T1000 (cell line): ENCODE data around the gene PTPRN2.

ENCODE experiments used
- DNase-seq: peaks from one replicate; lab custom pipeline; 2025; ENCODE audit warnings: mixed read lengths; lab: John Stamatoyannopoulos, UW

The PTPRN2 gene

GRCh38 chr7:158576050-158576762 is 11.4 kb downstream of the PTPRN2 start:
- DNase-seq: no peak

GRCh38 chr7:158574308-158575036 is 13.2 kb downstream of the PTPRN2 start:
- DNase-seq: no peak

- no peak for DNase-seq
These were observed 14.3 kb downstream of the PTPRN2 start for GRCh38 chr7:158573310-158573709.

GRCh38 chr7:158572000-158572828 is 15.4 kb downstream of the PTPRN2 start:
- DNase-seq: no peak

- DNase-seq: no peak
These were observed 17.0 kb downstream of the PTPRN2 start for GRCh38 chr7:158570449-158571170.

- no peak for DNase-seq
These were observed 17.7 kb downstream of the PTPRN2 start for GRCh38 chr7:158569858-158570323.

- no peak for DNase-seq
These were observed 18.4 kb downstream of the PTPRN2 start for GRCh38 chr7:158568974-158569857.

GRCh38 chr7:158567153-158567603 is 20.4 kb downstream of the PTPRN2 start:
- DNase-seq: no peak

- DNase-seq: no peak
These were observed 23.0 kb downstream of the PTPRN2 start for GRCh38 chr7:158564663-158565035.

GRCh38 chr7:158563911-158564662 is 23.5 kb downstream of the PTPRN2 start:
- no peak for DNase-seq

GRCh38 chr7:158563051-158563450 is 24.6 kb downstream of the PTPRN2 start:
- DNase-seq: no peak

GRCh38 chr7:158562517-158562916 is 25.1 kb downstream of the PTPRN2 start:
- no peak for DNase-seq

GRCh38 chr7:158561659-158562058 is 26.0 kb downstream of the PTPRN2 start:
- no peak for DNase-seq

- no peak for DNase-seq
These were observed 27.2 kb downstream of the PTPRN2 start for GRCh38 chr7:158560386-158560785.

- no peak for DNase-seq
These were observed 28.3 kb downstream of the PTPRN2 start for GRCh38 chr7:158559356-158559755.

- DNase-seq: no peak
These were observed 28.8 kb downstream of the PTPRN2 start for GRCh38 chr7:158558816-158559215.

- DNase-seq: no peak
These were observed 30.2 kb downstream of the PTPRN2 start for GRCh38 chr7:158557441-158557755.

GRCh38 chr7:158556721-158557440 is 30.7 kb downstream of the PTPRN2 start:
- DNase-seq: no peak

GRCh38 chr7:158555034-158555520 is 32.5 kb downstream of the PTPRN2 start:
- no peak for DNase-seq
